Prostate gland (tissue), 2 donors: Measurements from ENCODE around the gene CES1. TPM values are rescaled to one million over a fixed set of nuclear protein-coding genes. Genes with fewer than 3 reads are reported as not detected.

Experiments
- DNase-seq: peaks from one replicate; pipeline ENCODE4 v3.0.0-alpha.2; 2019; ENCODE audit warnings: low spot score
- H3K27ac ChIP-seq, 2 donors: fragments of 200-600 bp; sonication (generic); 2 replicates each; pipeline ENCODE4 v1.5.1; 2017 to 2019
- H3K27me3 ChIP-seq: fragments of 200-600 bp; sonication (generic); replicated peaks from 2 replicates; pipeline ENCODE4 v1.5.1; 2019; ENCODE audit not compliant: insufficient read depth
- H3K36me3 ChIP-seq, 2 donors: fragments of 200-600 bp; sonication (generic); 1 replicate in 1 of 2; 2 replicates in 1 of 2; pipeline versions ENCODE4 v1.5.1 to v1.8.1; 2017 to 2019
- H3K4me1 ChIP-seq: fragments of 200-600 bp; sonication (generic); replicated peaks from 2 replicates; pipeline ENCODE4 v1.5.1; 2019
- H3K4me3 ChIP-seq, 2 donors: fragments of 200-600 bp; sonication (generic); 2 replicates each; pipeline ENCODE4 v1.5.1; 2017 to 2019
- H3K9me3 ChIP-seq: fragments of 200-600 bp; sonication (generic); 2 replicates; pipeline ENCODE4 v1.5.1; 2017
- CTCF ChIP-seq, 4 experiments: fragments of 200-600 bp in 2 of 4; fragments of 450-650 bp in 2 of 4; sonication (generic) in 2 of 4; IDR thresholded peaks; 1 replicate in 3 of 4; 2 replicates in 1 of 4; pipeline ENCODE4 v1.5.1; 2016 to 2019; ENCODE audit warnings: antibody characterized with exemption in 4 of 4, mild to moderate bottlenecking in 2 of 4, moderate library complexity in 2 of 4
- POLR2A ChIP-seq: fragments of 450-650 bp; IDR thresholded peaks from one replicate; pipeline ENCODE4 v1.6.1; 2016; ENCODE audit warnings: antibody characterized with exemption, mild to moderate bottlenecking
- POLR2AphosphoS5 ChIP-seq: sonication (generic); formaldehyde crosslinking; IDR thresholded peaks from one replicate; pipeline ENCODE4 v1.6.1; 2017; ENCODE audit warnings: antibody characterized with exemption
- WGBS: methylation state at CpG from one replicate; pipeline ENCODE4 v1.1.5; 2018; 5-methylcytosine and 5-hydroxymethylcytosine counted together
- intact Hi-C: fragments of 100-400 bp; cut with DNase I; formaldehyde crosslinking; loops from one replicate; pipeline ENCODE4 v1.14.2; 2022
- total RNA-seq, 2 donors: library from RNA; depleted of rRNA; stranded (reverse); fragments of >200 nt; gene quantifications; one replicate each; pipeline ENCODE4 v1.1.0, GENCODE V29; 2016

CES1 gene
- total RNA-seq, 2 donors from 2014 or later = 16.0 to 18.7 TPM

- no peaks in the 10 kb centered on the region for H3K27me3 ChIP-seq
- no peak overlapping the region for H3K4me3 ChIP-seq
- intact Hi-C loops = no loop called here
- TF ChIP-seq POLR2AphosphoS5 = no peak
- no peak for TF ChIP-seq POLR2A
- no peak for TF ChIP-seq CTCF (IDR thresholded peaks at IDR 0.05)
- no peaks in the 10 kb centered on the region for H3K9me3 ChIP-seq
- no peaks in the 10 kb centered on the region for H3K4me1 ChIP-seq
- H3K36me3 ChIP-seq = no peaks in the 10 kb centered on the region
- 58% methylated on average over 6 of the region's 6 CpGs for WGBS
- DNase-seq = no peak
- H3K27ac ChIP-seq = no peak overlapping the region
Measured at GRCh38 chr16:55825115-55825728, 7.7 kb downstream of the CES1 start.

GRCh38 chr16:55824473-55825000, 8.4 kb downstream of the CES1 start:
- no peaks in the 10 kb centered on the region for H3K36me3 ChIP-seq
- no peak overlapping the region for H3K4me3 ChIP-seq
- no peaks in the 10 kb centered on the region for H3K4me1 ChIP-seq
- H3K27ac ChIP-seq = no peak overlapping the region
- no peak for DNase-seq
- H3K9me3 ChIP-seq = no peaks in the 10 kb centered on the region
- TF ChIP-seq POLR2A (no peak), POLR2AphosphoS5 (no peak), CTCF (IDR thresholded peaks at IDR 0.05) (no peak)
- H3K27me3 ChIP-seq = no peaks in the 10 kb centered on the region
- 80% methylated on average over 4 of the region's 4 CpGs for WGBS
- intact Hi-C loops = no loop called here

GRCh38 chr16:55822280-55822810, 10.6 kb downstream of the CES1 start:
- H3K27ac ChIP-seq = no peak overlapping the region
- TF ChIP-seq POLR2AphosphoS5 = no peak
- no peak for TF ChIP-seq CTCF (IDR thresholded peaks at IDR 0.05)
- no peak for TF ChIP-seq POLR2A
- H3K4me3 ChIP-seq = no peak overlapping the region
- intact Hi-C loops = no loop called here
- WGBS = 56% methylated on average over 3 of the region's 3 CpGs
- H3K4me1 ChIP-seq = no peaks in the 10 kb centered on the region
- H3K36me3 ChIP-seq = no peaks in the 10 kb centered on the region
- H3K9me3 ChIP-seq = no peaks in the 10 kb centered on the region
- no peak for DNase-seq
- H3K27me3 ChIP-seq = no peaks in the 10 kb centered on the region

- TF ChIP-seq POLR2A = no peak
- no peak for TF ChIP-seq POLR2AphosphoS5
- TF ChIP-seq CTCF (IDR thresholded peaks at IDR 0.05) = no peak
- no peak for DNase-seq
- Histone ChIP-seq H3K27ac (no peak overlapping the region), H3K36me3 (no peaks in the 10 kb centered on the region), H3K9me3 (no peaks in the 10 kb centered on the region), H3K27me3 (no peaks in the 10 kb centered on the region), H3K4me3 (no peak overlapping the region), H3K4me1 (no peaks in the 10 kb centered on the region)
- WGBS = 90% methylated on average over 4 of the region's 4 CpGs
- intact Hi-C loops = no loop called here
Measured at GRCh38 chr16:55821210-55821609, 11.7 kb downstream of the CES1 start.

- H3K27ac ChIP-seq = no peak overlapping the region
- intact Hi-C loops = no loop called here
- DNase-seq = no peak
- H3K36me3 ChIP-seq = no peaks in the 10 kb centered on the region
- H3K27me3 ChIP-seq = no peaks in the 10 kb centered on the region
- H3K4me1 ChIP-seq = no peaks in the 10 kb centered on the region
- H3K4me3 ChIP-seq = no peak overlapping the region
- 100% methylated on average over 3 of the region's 3 CpGs for WGBS
- TF ChIP-seq POLR2AphosphoS5 = no peak
- no peak for TF ChIP-seq CTCF (IDR thresholded peaks at IDR 0.05)
- TF ChIP-seq POLR2A = no peak
- H3K9me3 ChIP-seq = no peaks in the 10 kb centered on the region
Measured at GRCh38 chr16:55820615-55821014, 12.3 kb downstream of the CES1 start.
